Lung (tissue), 12 donors: ENCODE results near the gene NPR3. TPM values are rescaled to one million over a fixed set of nuclear protein-coding genes. Genes with fewer than 3 reads are reported as not detected.

Experiments used
- ATAC-seq: fragments of 200-7000 bp; cut with Tn5 transposase; one replicate; pipeline ENCODE4 v1.9.1; 2020; ENCODE audit warnings: moderate number of reproducible peaks; ENCODE audit not compliant: insufficient read depth, low FRiP score
- DNase-seq, 3 donors: peaks; one replicate each; pipeline ENCODE4 v3.0.0-alpha.2; 2013 to 2017
- H3K27ac ChIP-seq, 2 donors: one replicate each; pipeline ENCODE4 v1.5.1; 2013; ENCODE audit warnings: mild to moderate bottlenecking in 2 of 2, moderate library complexity in 2 of 2, control low read depth in 1 of 2, inconsistent platforms in 1 of 2, low read depth in 1 of 2, low read length in 1 of 2
- H3K27me3 ChIP-seq, 3 donors: one replicate each; pipeline ENCODE4 v1.5.1; 2013; ENCODE audit warnings: low read length in 2 of 3; ENCODE audit not compliant: control insufficient read depth in 3 of 3, insufficient read depth in 3 of 3
- H3K36me3 ChIP-seq, 4 donors: one replicate each; pipeline ENCODE4 v1.5.1; 2013; ENCODE audit warnings: low read length in 4 of 4, mild to moderate bottlenecking in 1 of 4, moderate library complexity in 1 of 4; ENCODE audit not compliant: control insufficient read depth in 4 of 4, insufficient read depth in 4 of 4
- H3K4me1 ChIP-seq, 5 donors: one replicate each; pipeline ENCODE4 v1.5.1; 2013; ENCODE audit warnings: low read length in 5 of 5, mild to moderate bottlenecking in 2 of 5, moderate library complexity in 1 of 5; ENCODE audit not compliant: control insufficient read depth in 5 of 5, insufficient read depth in 5 of 5
- H3K4me3 ChIP-seq: one replicate; pipeline ENCODE4 v1.5.1; 2013; ENCODE audit warnings: mild to moderate bottlenecking, control low read depth, moderate library complexity
- H3K9ac ChIP-seq, 2 donors: one replicate each; pipeline ENCODE4 v1.5.1; 2013; ENCODE audit warnings: low read length in 2 of 2, control low read depth in 1 of 2; ENCODE audit not compliant: insufficient read depth in 1 of 2
- H3K9me3 ChIP-seq, 4 donors: one replicate each; pipeline ENCODE4 v1.5.1; 2013; ENCODE audit warnings: low read length in 3 of 4, mild to moderate bottlenecking in 1 of 4, moderate library complexity in 1 of 4; ENCODE audit not compliant: control insufficient read depth in 4 of 4, insufficient read depth in 3 of 4
- CTCF ChIP-seq: IDR thresholded peaks from 2 replicates; pipeline ENCODE4 v1.5.1; 2012; ENCODE audit warnings: mild to moderate bottlenecking; ENCODE audit errors: control extremely low read depth, extremely low read depth
- WGBS, 2 donors: extraction: QIAGEN DNeasy Blood & Tissue Kit; methylation state at CpG; one replicate each; pipeline ENCODE4 v1.1.7; 2013; 5-methylcytosine and 5-hydroxymethylcytosine counted together
- polyA plus RNA-seq, 2 donors: library from polyadenylated mRNA; stranded (reverse); fragments of 200-250 nt; gene quantifications; one replicate each; pipeline ENCODE4 v1.2.1, GENCODE V29; 2013
- total RNA-seq, 2 donors: library from RNA; depleted of rRNA in 1 of 2; stranded (reverse); fragments of >200 nt in 1 of 2; gene quantifications; one replicate each; pipeline ENCODE4 v1.2.1, GENCODE V29; 2014 to 2021
- donor health status: control.
- donor health status: control.
- donor health status: Bipolar disorder and iron deficiency.
- donor health status: healthy.
- donor health status: DM: yes; HTN: yes; CAD: no.

Gene NPR3
- total and polyA plus RNA-seq, 4 donors = 3.9 to 86.9 (median 8.9) TPM

GRCh38 chr5:32736842-32737241, 25.7 kb downstream of the NPR3 start:
- ATAC-seq = no peak
- DNase-seq = no peak

GRCh38 chr5:32740651-32741050, 29.5 kb downstream of the NPR3 start:
- 34 to 66% methylated on average over 4 of the region's 4 CpGs for WGBS, 2 donors
- no peak for TF ChIP-seq CTCF
- H3K27ac ChIP-seq = no peak overlapping the region
- ATAC-seq (no peak), DNase-seq (no peak)
- H3K9ac ChIP-seq = no peak overlapping the region
- no peaks in the 10 kb centered on the region for H3K36me3 ChIP-seq
- H3K9me3 ChIP-seq = no peaks in the 10 kb centered on the region
- H3K4me1 ChIP-seq = no peaks in the 10 kb centered on the region
- no peak overlapping the region for H3K4me3 ChIP-seq
- no peaks in the 10 kb centered on the region for H3K27me3 ChIP-seq

More at GRCh38 chr5:32736842-32737241, 25.7 kb downstream of the NPR3 start:
- Histone ChIP-seq H3K27ac (no peak overlapping the region), H3K4me3 (no peak overlapping the region), H3K9me3 (no peaks in the 10 kb centered on the region), H3K9ac (no peak overlapping the region), H3K36me3 (no peaks in the 10 kb centered on the region), H3K27me3 (no peaks in the 10 kb centered on the region), H3K4me1 (peaks cover 0 to 7% (median 0%) of the 10 kb centered on the region in 5 donors)
- TF ChIP-seq CTCF = no peak
- WGBS, 2 donors = 48 to 52% methylated on average over 3 of the region's 3 CpGs

- Histone ChIP-seq H3K9me3 (peaks cover 0 to 3% (median 0%) of the 10 kb centered on the region in 4 donors), H3K27ac (no peak overlapping the region), H3K9ac (no peak overlapping the region), H3K27me3 (no peaks in the 10 kb centered on the region), H3K4me1 (no peaks in the 10 kb centered on the region), H3K36me3 (no peaks in the 10 kb centered on the region), H3K4me3 (no peak overlapping the region)
- ATAC-seq (no peak), DNase-seq (no peak)
- 57 to 64% methylated on average over 2 of the region's 2 CpGs for WGBS, 2 donors
- TF ChIP-seq CTCF = no peak
These were observed 34.2 kb downstream of the NPR3 start for GRCh38 chr5:32745317-32745716.

DNA sequence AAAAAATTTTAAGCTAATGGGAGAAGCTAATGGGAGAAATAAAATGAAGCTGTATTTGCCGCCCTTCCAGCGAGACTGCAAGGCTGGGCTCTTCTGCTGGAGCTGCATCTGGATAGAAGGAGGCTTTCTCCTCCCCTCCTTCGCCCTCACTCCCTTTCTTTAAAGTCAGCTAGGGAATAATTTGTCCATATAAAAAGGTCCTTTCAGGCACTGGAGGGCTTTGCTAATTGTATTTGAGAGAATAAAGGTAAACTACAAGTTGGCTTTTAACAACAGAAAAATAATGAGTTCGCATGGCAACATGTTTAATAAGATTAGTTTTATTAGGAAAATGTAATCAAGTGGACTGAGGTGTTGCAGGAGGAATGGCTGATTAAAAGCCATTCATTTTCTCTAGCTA, 41.3 kb downstream of the NPR3 start:
- Histone ChIP-seq H3K9ac (no peak overlapping the region), H3K27ac (no peak overlapping the region), H3K4me1 (peaks cover 0 to 1% (median 0%) of the 10 kb centered on the region in 5 donors), H3K36me3 (no peaks in the 10 kb centered on the region), H3K9me3 (peaks cover 0 to 3% (median 0%) of the 10 kb centered on the region in 4 donors), H3K27me3 (no peaks in the 10 kb centered on the region), H3K4me3 (no peak overlapping the region)
- no peak for TF ChIP-seq CTCF
- DNase-seq = no peak
- 94 to 97% methylated on average over 4 of the region's 4 CpGs for WGBS, 2 donors
- ATAC-seq = no peak
